Endothelial cell of umbilical vein (primary cell): Measurements from ENCODE around the gene WWC1. TPM values are rescaled to one million over a fixed set of nuclear protein-coding genes. Genes with fewer than 3 reads are reported as not detected.

ENCODE experiments used
- BruUV-seq: library from RNA; stranded (reverse); fragments of 400-500 nt; replicated peaks from 2 replicates; lab custom pipeline; 2021; lab: Mats Ljungman, UMichigan
- CTCF ChIA-PET: fragments of 300-600, 350-600 bp; sonication (Branson Sonifier 250); formaldehyde crosslinking; loops from one replicate; lab custom pipeline; 2021; ENCODE audit warnings: antibody characterized with exemption, inconsistent platforms; lab: Charles Lee
- POLR2A ChIA-PET: fragments of 300-600, 350-600 bp; sonication (Branson Sonifier 250); formaldehyde crosslinking; loops from one replicate; lab custom pipeline; 2021; ENCODE audit warnings: antibody characterized with exemption, inconsistent platforms; lab: Charles Lee
- DNase-seq: peaks from one replicate; pipeline ENCODE4 v3.0.0-alpha.2; 2011; ENCODE audit warnings: low read depth, low spot score
- FAIRE-seq: peaks from 2 replicates; lab custom pipeline; 2011; peaks lifted over from hg19 to GRCh38; lab: Jason Lieb, UNC
- H2AFZ ChIP-seq: 2 replicates; pipeline ENCODE4 v1.6.0; 2012; ENCODE audit warnings: low read depth, low read length, control low read depth, inconsistent platforms
- H3K27ac ChIP-seq: 2 replicates; pipeline ENCODE4 v1.5.1; 2011; ENCODE audit warnings: low read depth, mild to moderate bottlenecking, control low read depth, low read length, moderate library complexity; ENCODE audit not compliant: insufficient read depth
- H3K27me3 ChIP-seq, 2 experiments: 2 replicates each; pipeline versions ENCODE4 v1.6.0 to v1.6.1; 2011; ENCODE audit warnings: low read length in 2 of 2, mixed read lengths in 1 of 2; ENCODE audit not compliant: control insufficient read depth in 2 of 2, insufficient read depth in 2 of 2
- H3K36me3 ChIP-seq, 2 experiments: 2 replicates in 1 of 2; 3 replicates in 1 of 2; pipeline ENCODE4 v1.5.1; 2011; ENCODE audit warnings: low read length in 2 of 2, mild to moderate bottlenecking in 1 of 2, moderate library complexity in 1 of 2; ENCODE audit not compliant: control insufficient read depth in 2 of 2, insufficient read depth in 2 of 2; ENCODE audit errors: extremely low read depth in 1 of 2
- H3K4me1 ChIP-seq: 3 replicates; pipeline ENCODE4 v1.5.1; 2011; ENCODE audit warnings: mild to moderate bottlenecking, low read length; ENCODE audit not compliant: control insufficient read depth, insufficient read depth; ENCODE audit errors: extremely low read depth
- H3K4me2 ChIP-seq: 2 replicates; pipeline ENCODE4 v1.6.1; 2011; ENCODE audit warnings: low read length, control low read depth, mixed read lengths; ENCODE audit not compliant: insufficient read depth
- H3K4me3 ChIP-seq, 3 experiments: fragments of 200-600 bp in 1 of 3; sonication (generic), shearing (Covaris generic) in 1 of 3; replicated peaks in 1 of 3; 2 replicates each; pipeline ENCODE4 v1.5.1; 2011 to 2016; ENCODE audit warnings: control low read depth in 3 of 3, low read length in 3 of 3, mild to moderate bottlenecking in 2 of 3, inconsistent platforms in 1 of 3, low read depth in 1 of 3, moderate library complexity in 1 of 3; ENCODE audit not compliant: insufficient read depth in 1 of 3
- H3K79me2 ChIP-seq: 2 replicates; pipeline ENCODE4 v1.6.0; 2012; ENCODE audit warnings: low read length, inconsistent platforms; ENCODE audit not compliant: control insufficient read depth, insufficient read depth
- H3K9ac ChIP-seq: replicated peaks from 2 replicates; pipeline ENCODE3; 2011; ENCODE audit warnings: low read length, control low read depth; ENCODE audit not compliant: insufficient read depth; ENCODE audit errors: extremely low read depth
- H3K9me1 ChIP-seq: replicated peaks from 3 replicates; pipeline ENCODE4 v1.6.0; 2011; ENCODE audit warnings: mild to moderate bottlenecking, low read length; ENCODE audit not compliant: control insufficient read depth, insufficient read depth; ENCODE audit errors: extremely low read depth
- H3K9me3 ChIP-seq: replicated peaks from 2 replicates; pipeline ENCODE4 v1.5.1; 2012; ENCODE audit warnings: low read length, inconsistent platforms; ENCODE audit not compliant: control insufficient read depth, insufficient read depth
- H4K20me1 ChIP-seq: replicated peaks from 2 replicates; pipeline ENCODE3; 2011; ENCODE audit warnings: mild to moderate bottlenecking, low read length; ENCODE audit not compliant: control insufficient read depth, insufficient read depth; ENCODE audit errors: extremely low read depth
- CTCF ChIP-seq, 2 donors: IDR thresholded peaks; 1 replicate in 1 of 2; 2 replicates in 1 of 2; pipeline ENCODE4 v1.5.1; 2011; ENCODE audit warnings: low read length in 2 of 2, mild to moderate bottlenecking in 2 of 2, moderate library complexity in 2 of 2, control low read depth in 1 of 2, inconsistent platforms in 1 of 2, low read depth in 1 of 2; ENCODE audit not compliant: insufficient read depth in 1 of 2; ENCODE audit errors: extremely low read depth in 1 of 2
- EZH2 ChIP-seq: IDR thresholded peaks from 2 replicates; pipeline ENCODE4 v1.6.1; 2012; ENCODE audit warnings: borderline replicate concordance, low read depth, mild to moderate bottlenecking, moderate library complexity, low read length, inconsistent platforms; ENCODE audit not compliant: severe bottlenecking
- FOS ChIP-seq: IDR thresholded peaks from 2 replicates; pipeline ENCODE4 v1.6.1; 2011; ENCODE audit warnings: mild to moderate bottlenecking, low read length, moderate library complexity, borderline replicate concordance; ENCODE audit not compliant: insufficient read depth
- GATA2 ChIP-seq: IDR thresholded peaks from 2 replicates; pipeline ENCODE4 v1.7.0; 2011; ENCODE audit warnings: low read depth, mild to moderate bottlenecking, moderate library complexity, mixed read lengths, low read length; ENCODE audit not compliant: insufficient read length, insufficient read depth
- JUN ChIP-seq: IDR thresholded peaks from 2 replicates; pipeline ENCODE4 v1.6.1; 2011; ENCODE audit warnings: borderline replicate concordance, low read depth; ENCODE audit not compliant: insufficient read length, insufficient read depth
- MAX ChIP-seq: IDR thresholded peaks from 2 replicates; pipeline ENCODE4 v1.6.1; 2011; ENCODE audit not compliant: insufficient read depth, insufficient read length
- MYC ChIP-seq: IDR thresholded peaks from one replicate; pipeline ENCODE4 v1.6.1; 2011; ENCODE audit warnings: mild to moderate bottlenecking, low read depth, low read length
- POLR2A ChIP-seq: IDR thresholded peaks from 2 replicates; pipeline ENCODE4 v1.6.1; 2012; ENCODE audit warnings: low read depth, mild to moderate bottlenecking, control low read depth, low read length
- POLR2AphosphoS5 ChIP-seq: IDR thresholded peaks from 2 replicates; pipeline ENCODE4 v1.6.1; 2012; ENCODE audit warnings: low read depth, mild to moderate bottlenecking, control low read depth, low read length, moderate library complexity; ENCODE audit not compliant: insufficient read depth
- dilution Hi-C: fragments of 300-500 bp; cut with MboI; formaldehyde crosslinking; loops from one replicate; pipeline ENCODE4 v1.15.0; 2019; ENCODE audit warnings: low sequenced_read_pairs; ENCODE audit not compliant: extremely low pct_ligation_motif_present
- intact Hi-C: fragments of 100-400 bp; cut with micrococcal nuclease; formaldehyde crosslinking; loops from one replicate; pipeline ENCODE4 v1.10.0; 2022
- polyA plus RNA-seq, 4 experiments: library from polyadenylated mRNA; depleted of rRNA in 3 of 4; stranded (reverse) in 3 of 4; unstranded in 1 of 4; fragments of >200 nt; gene quantifications; 2 replicates each; pipeline versions ENCODE4 v1.2.1 to v1.2.3, GENCODE V29; 2011 to 2012; ENCODE audit warnings: missing spikeins in 1 of 4
- total RNA-seq: library from RNA; stranded (reverse); gene quantifications from 2 replicates; pipeline ENCODE4 v1.2.3, GENCODE V29; 2021

Gene WWC1
- total and polyA plus RNA-seq, 2 donors (not counting 3 experiments of a cell fraction or from before 2014, with no cell fraction given): 0.03 to 0.91 TPM

DNA sequence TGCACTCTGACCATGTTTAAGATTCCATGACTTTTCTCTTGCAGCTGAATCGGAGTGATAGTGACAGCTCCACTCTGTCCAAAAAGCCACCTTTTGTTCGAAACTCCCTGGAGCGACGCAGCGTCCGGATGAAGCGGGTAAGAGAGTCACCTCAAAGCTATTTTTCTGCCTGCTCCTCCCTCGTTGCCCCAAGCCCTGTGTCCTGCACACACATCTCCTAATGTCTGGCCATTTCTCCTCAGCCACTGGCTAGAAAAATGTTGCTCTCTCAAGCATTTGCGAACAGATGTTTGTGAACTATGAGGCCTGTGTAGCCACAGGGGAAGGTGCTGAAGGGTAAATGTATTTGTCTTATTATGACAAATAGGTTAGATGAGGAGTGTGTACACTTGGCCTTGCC is 169.2 kb downstream of the WWC1 start:
- Histone ChIP-seq H3K9ac (no peak overlapping the region), H3K27ac (no peak overlapping the region), H3K4me2 (no peak overlapping the region), H3K4me3 (no peak overlapping the region), H4K20me1 (no peaks in the 10 kb centered on the region), H3K9me1 (no peaks in the 10 kb centered on the region), H3K27me3 (no peaks in the 10 kb centered on the region), H2AFZ (no peak overlapping the region), H3K9me3 (no peaks in the 10 kb centered on the region), H3K79me2 (no peaks in the 10 kb centered on the region), H3K4me1 (no peaks in the 10 kb centered on the region), H3K36me3 (no peaks in the 10 kb centered on the region)
- TF ChIP-seq JUN: no peak
- TF ChIP-seq MAX: no peak
- no peak for TF ChIP-seq EZH2
- no peak for TF ChIP-seq GATA2
- dilution Hi-C loops: no loop called here
- intact Hi-C loops: no loop called here
- POLR2A ChIA-PET: no interaction called here
- no TSS peak for BruUV-seq
- no peak for FAIRE-seq
- DNase-seq: no peak
- CTCF ChIA-PET: no interaction called here

- no peaks in the 10 kb centered on the region for H4K20me1 ChIP-seq
- H3K27me3 ChIP-seq: no peaks in the 10 kb centered on the region
- BruUV-seq: no TSS peak
- H3K79me2 ChIP-seq: no peaks in the 10 kb centered on the region
- ChIA-PET POLR2A (interaction anchor here (0.6 kb wide), 1 partner anchor 24 kb away, joined by 3 read pairs; no protein-coding TSS in a partner anchor), CTCF (no interaction called here)
- FAIRE-seq: no peak
- no peak overlapping the region for H2AFZ ChIP-seq
- no peaks in the 10 kb centered on the region for H3K9me3 ChIP-seq
- intact Hi-C loops: no loop called here
- no peaks in the 10 kb centered on the region for H3K4me1 ChIP-seq
- no peak for TF ChIP-seq JUN
- no peak for TF ChIP-seq CTCF (IDR thresholded peaks at IDR 0.05; ENCODE audit: extremely low read depth in 1 of 2, insufficient read depth in 1 of 2, low read depth in 1 of 2, low read length in 2 of 2)
- no peak for TF ChIP-seq EZH2
- TF ChIP-seq POLR2AphosphoS5: no peak
- no peak for TF ChIP-seq FOS
- TF ChIP-seq MAX: no peak
- no peak for TF ChIP-seq POLR2A
- TF ChIP-seq MYC: no peak
- H3K9me1 ChIP-seq: no peaks in the 10 kb centered on the region
- dilution Hi-C loops: no loop called here
- no peaks in the 10 kb centered on the region for H3K36me3 ChIP-seq
- no peak overlapping the region for H3K27ac ChIP-seq
- H3K4me3 ChIP-seq: no peak overlapping the region
- no peak for DNase-seq
- no peak overlapping the region for H3K9ac ChIP-seq
- H3K4me2 ChIP-seq: no peak overlapping the region
Observed at GRCh38 chr5:168463081-168463480, 171.6 kb downstream of the WWC1 start.
